Measurements from ENCODE around the gene CLCN4.

Gene CLCN4

DNA sequence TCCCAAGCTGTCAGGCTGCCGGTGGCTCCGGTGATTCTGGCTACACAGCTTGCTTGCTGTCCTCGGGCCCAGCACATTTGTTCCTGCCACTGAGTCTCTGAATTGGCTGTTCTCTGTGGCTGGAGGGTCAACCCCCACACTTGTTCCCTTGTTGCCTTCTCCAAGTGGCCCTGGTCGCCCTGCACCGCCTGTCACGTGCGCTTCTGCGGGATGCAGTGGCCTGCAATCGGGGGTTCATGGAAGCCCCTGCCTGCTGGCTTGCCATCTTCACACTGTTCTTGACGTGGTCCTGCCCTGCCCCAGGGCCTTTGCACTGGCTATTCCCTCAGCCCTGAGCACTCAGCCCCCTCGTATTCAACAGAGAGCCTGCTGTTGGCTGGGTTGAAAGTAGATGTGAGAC lies 8.1 kb downstream of the CLCN4 start:
- Histone ChIP-seq H3K27me3 (ENCODE audit: insufficient read depth, low read length, poor library complexity) (peaks cover 3% of the 10 kb centered on the region), H3K4me2 (ENCODE audit: insufficient read depth, low read length) (no peak overlapping the region), H3K4me3 (ENCODE audit: low read depth in 1 of 2, low read length in 2 of 2) (no peak overlapping the region), H3K27ac (ENCODE audit: low read length) (no peak overlapping the region), H4K20me1 (ENCODE audit: insufficient read depth, low read length) (no peaks in the 10 kb centered on the region; the same call in 1 of the 2 replicates), H3K36me3 (ENCODE audit: insufficient read depth, low read length) (no peaks in the 10 kb centered on the region), H3K79me2 (ENCODE audit: insufficient read depth, low read length) (no peaks in the 10 kb centered on the region), H2AFZ (ENCODE audit: low read depth, low read length) (no peak overlapping the region), H3K4me1 (ENCODE audit: insufficient read depth, low read length) (no peaks in the 10 kb centered on the region), H3K9ac (ENCODE audit: low read depth, low read length) (no peak overlapping the region), H3K9me3 (ENCODE audit: insufficient read depth, low read length, severe bottlenecking) (no peaks in the 10 kb centered on the region)
- no peak for DNase-seq
- TF ChIP-seq, protein P1, sequence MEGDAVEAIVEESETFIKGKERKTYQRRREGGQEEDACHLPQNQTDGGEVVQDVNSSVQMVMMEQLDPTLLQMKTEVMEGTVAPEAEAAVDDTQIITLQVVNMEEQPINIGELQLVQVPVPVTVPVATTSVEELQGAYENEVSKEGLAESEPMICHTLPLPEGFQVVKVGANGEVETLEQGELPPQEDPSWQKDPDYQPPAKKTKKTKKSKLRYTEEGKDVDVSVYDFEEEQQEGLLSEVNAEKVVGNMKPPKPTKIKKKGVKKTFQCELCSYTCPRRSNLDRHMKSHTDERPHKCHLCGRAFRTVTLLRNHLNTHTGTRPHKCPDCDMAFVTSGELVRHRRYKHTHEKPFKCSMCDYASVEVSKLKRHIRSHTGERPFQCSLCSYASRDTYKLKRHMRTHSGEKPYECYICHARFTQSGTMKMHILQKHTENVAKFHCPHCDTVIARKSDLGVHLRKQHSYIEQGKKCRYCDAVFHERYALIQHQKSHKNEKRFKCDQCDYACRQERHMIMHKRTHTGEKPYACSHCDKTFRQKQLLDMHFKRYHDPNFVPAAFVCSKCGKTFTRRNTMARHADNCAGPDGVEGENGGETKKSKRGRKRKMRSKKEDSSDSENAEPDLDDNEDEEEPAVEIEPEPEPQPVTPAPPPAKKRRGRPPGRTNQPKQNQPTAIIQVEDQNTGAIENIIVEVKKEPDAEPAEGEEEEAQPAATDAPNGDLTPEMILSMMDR (IDR thresholded peaks at IDR 0.05; ENCODE audit: borderline replicate concordance, extremely low read depth, low read length, poor library complexity, severe bottlenecking): no peak
- TF ChIP-seq EZH2 (IDR thresholded peaks at IDR 0.05; ENCODE audit: borderline replicate concordance, low read depth, low read length, severe bottlenecking): no peak
- no peak for ATAC-seq (ENCODE audit: insufficient read depth, low read depth)

DNA sequence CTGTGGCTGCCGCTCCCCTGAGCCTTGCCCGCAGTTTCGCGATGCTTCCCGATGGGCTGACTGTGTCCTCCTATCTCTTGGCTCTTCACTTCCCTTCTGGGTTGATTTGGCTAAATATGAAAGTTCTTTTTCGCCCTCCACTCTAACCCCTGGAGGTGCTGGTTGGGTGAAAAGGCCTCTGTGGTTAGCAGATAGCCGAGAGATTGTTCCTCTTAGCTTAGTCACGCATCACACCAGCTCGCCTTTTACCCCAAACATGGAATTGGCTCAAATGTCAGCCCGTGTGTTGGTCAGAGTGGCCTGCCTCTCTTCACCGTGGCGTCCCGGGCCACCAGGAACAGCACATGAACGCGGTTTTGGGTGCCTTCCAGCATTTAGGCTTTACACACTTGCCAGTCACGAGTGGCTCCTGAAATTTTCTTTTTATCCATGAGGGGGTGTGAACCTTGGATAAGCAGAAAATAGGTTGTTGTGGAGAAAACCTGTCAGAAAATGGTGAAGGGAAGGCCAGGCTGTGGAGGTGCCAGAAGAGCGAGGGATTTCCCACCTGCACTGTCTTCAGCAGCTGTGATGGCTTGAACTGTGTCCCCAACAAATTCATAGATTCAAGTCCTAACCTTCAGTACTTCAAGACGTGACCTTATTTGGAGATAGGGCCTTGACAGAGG lies 8.9 kb downstream of the CLCN4 start:
- Histone ChIP-seq H3K4me1 (ENCODE audit: insufficient read depth, low read length) (no peaks in the 10 kb centered on the region), H3K4me2 (ENCODE audit: insufficient read depth, low read length) (no peak overlapping the region), H4K20me1 (ENCODE audit: insufficient read depth, low read length) (no peaks in the 10 kb centered on the region; the same call in 1 of the 2 replicates), H3K9ac (ENCODE audit: low read depth, low read length) (no peak overlapping the region), H3K36me3 (ENCODE audit: insufficient read depth, low read length) (no peaks in the 10 kb centered on the region), H2AFZ (ENCODE audit: low read depth, low read length) (no peak overlapping the region), H3K79me2 (ENCODE audit: insufficient read depth, low read length) (no peaks in the 10 kb centered on the region), H3K27ac (ENCODE audit: low read length) (no peak overlapping the region), H3K4me3 (ENCODE audit: low read depth in 1 of 2, low read length in 2 of 2) (no peak overlapping the region), H3K27me3 (ENCODE audit: insufficient read depth, low read length, poor library complexity) (no peaks in the 10 kb centered on the region), H3K9me3 (ENCODE audit: insufficient read depth, low read length, severe bottlenecking) (no peaks in the 10 kb centered on the region)
- ATAC-seq (ENCODE audit: insufficient read depth, low read depth): no peak
- TF ChIP-seq EZH2 (IDR thresholded peaks at IDR 0.05; ENCODE audit: borderline replicate concordance, low read depth, low read length, severe bottlenecking): no peak
- TF ChIP-seq, protein P1 (IDR thresholded peaks at IDR 0.05; ENCODE audit: borderline replicate concordance, extremely low read depth, low read length, poor library complexity, severe bottlenecking): no peak
- DNase-seq: no peak

GRCh38 chrX:10166248-10166716 lies 9.5 kb downstream of the CLCN4 start:
- no peak for DNase-seq
- no peaks in the 10 kb centered on the region for H3K27me3 ChIP-seq (ENCODE audit: insufficient read depth, low read length, poor library complexity)
- H4K20me1 ChIP-seq (ENCODE audit: insufficient read depth, low read length): no peaks in the 10 kb centered on the region; the same call in 1 of the 2 replicates
- no peak overlapping the region for H3K9ac ChIP-seq (ENCODE audit: low read depth, low read length)
- H3K27ac ChIP-seq (ENCODE audit: low read length): no peak overlapping the region
- no peaks in the 10 kb centered on the region for H3K4me1 ChIP-seq (ENCODE audit: insufficient read depth, low read length)
- TF ChIP-seq, protein P1 (IDR thresholded peaks at IDR 0.05; ENCODE audit: borderline replicate concordance, extremely low read depth, low read length, poor library complexity, severe bottlenecking): no peak
- no peak for TF ChIP-seq EZH2 (IDR thresholded peaks at IDR 0.05; ENCODE audit: borderline replicate concordance, low read depth, low read length, severe bottlenecking)
- H3K79me2 ChIP-seq (ENCODE audit: insufficient read depth, low read length): no peaks in the 10 kb centered on the region
- no peak overlapping the region for H3K4me2 ChIP-seq (ENCODE audit: insufficient read depth, low read length)
- no peaks in the 10 kb centered on the region for H3K9me3 ChIP-seq (ENCODE audit: insufficient read depth, low read length, severe bottlenecking)
- no peak overlapping the region for H3K4me3 ChIP-seq (ENCODE audit: low read depth in 1 of 2, low read length in 2 of 2)
- no peaks in the 10 kb centered on the region for H3K36me3 ChIP-seq (ENCODE audit: insufficient read depth, low read length)
- H2AFZ ChIP-seq (ENCODE audit: low read depth, low read length): no peak overlapping the region
- ATAC-seq (ENCODE audit: insufficient read depth, low read depth): no peak

Data from DND-41 (cell line).